GM21381 (cell line): ENCODE results near the gene DIPK1B.
"Not testable (repeated sequence)": the region's sequence is repeated elsewhere in the genome, so short reads cannot be mapped to it uniquely, and the experiment has no call there.

Experiments
- ATAC-seq: cut with Tn5 transposase; IDR thresholded peaks from one replicate; pipeline ENCODE4 v1.9.1; 2021; ENCODE audit warnings: mild to moderate bottlenecking, moderate library complexity; ENCODE audit not compliant: unreplicated experiment

DIPK1B gene

DNA sequence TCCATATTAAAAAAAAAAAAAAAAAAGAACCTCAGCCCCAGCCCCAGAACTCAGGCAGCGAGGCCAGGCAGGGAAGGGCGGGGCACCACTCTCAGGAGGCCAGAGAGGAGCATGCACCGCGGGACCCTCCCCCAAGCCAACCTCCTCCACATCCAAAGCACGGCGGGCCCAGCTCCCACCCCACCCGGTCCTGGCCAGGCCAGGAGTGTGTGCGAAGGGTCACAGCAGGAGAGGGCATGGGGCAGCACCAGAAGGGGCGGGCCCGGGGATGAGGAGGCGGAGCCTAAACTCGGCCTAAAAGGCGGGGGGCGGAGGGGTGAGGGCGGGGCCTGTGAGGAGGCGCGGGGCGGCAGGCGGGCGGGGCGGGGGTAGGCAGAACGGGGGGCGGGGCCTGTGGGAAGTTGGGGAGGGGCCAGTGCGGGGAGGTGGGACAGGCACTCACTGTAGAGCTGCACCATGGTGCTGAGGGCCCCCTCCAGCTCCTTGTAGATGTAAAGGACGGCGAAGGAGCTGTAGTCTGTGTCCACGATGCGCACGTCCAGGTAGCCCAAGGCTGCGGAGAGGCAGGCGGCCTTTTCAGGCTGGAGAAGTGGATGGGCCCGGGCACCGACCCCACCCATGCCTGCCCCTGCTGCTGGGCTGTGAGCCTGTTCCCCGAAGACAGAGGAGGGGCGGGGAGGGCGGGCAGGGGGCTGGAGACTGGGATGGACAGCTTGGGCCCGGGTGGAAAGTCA, 50.7 kb downstream of the DIPK1B start:
- ATAC-seq, result no peak

DNA sequence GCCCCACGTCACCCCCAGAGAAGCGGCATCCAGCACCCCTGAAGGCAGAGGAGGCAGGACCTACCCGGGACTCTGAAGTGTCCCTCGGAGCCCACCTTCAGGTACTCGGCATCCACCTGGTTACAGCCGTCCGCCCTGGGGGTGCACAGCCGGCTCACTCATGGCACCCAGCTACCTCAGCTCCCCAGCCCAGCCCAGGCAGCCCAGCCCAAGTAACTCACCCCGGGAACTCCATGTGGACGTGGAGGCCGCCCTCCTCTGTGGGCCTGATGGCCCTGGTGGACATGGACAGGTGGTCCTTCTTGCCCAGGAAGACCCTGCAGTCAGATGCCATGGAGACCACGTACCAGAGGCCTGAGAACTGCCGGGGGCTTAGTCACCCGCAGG, 51.3 kb downstream of the DIPK1B start:
- no peak for ATAC-seq

DNA sequence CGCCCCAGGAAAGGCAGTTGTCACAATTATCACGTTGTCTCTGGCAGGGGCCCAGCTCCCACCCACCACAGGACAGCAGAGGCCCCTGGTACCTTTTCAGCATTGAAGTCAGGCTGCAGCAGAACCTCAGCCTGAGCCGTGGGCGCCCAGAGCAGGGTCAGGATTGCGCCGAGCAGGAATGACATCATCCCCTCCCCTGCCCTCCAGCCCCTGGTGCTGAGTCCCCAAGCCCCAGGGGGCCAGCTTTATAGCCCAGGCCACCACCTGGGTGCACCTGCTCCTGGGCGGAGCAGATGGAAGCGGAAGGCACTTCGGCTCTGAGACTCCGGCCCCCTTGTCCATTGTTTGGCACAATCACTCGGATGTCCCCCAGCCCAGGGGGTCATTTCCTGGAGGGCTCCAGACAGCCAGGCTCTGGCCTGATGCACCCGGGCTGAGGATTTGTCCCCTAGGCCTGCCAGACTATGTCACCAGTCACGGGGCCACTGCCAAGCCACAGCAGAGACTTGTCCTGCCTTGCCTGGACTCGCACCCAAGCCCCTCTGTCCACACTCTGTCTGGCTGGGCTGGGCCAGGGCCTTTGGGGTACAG, 52.0 kb downstream of the DIPK1B start, which contains the start of gene LCN15:
TSS of gene LCN15 (minus strand) at position 218 of the 591 bp plus-strand sequence. CDS start at position 188, 30 bp downstream.
- no peak for ATAC-seq

DNA sequence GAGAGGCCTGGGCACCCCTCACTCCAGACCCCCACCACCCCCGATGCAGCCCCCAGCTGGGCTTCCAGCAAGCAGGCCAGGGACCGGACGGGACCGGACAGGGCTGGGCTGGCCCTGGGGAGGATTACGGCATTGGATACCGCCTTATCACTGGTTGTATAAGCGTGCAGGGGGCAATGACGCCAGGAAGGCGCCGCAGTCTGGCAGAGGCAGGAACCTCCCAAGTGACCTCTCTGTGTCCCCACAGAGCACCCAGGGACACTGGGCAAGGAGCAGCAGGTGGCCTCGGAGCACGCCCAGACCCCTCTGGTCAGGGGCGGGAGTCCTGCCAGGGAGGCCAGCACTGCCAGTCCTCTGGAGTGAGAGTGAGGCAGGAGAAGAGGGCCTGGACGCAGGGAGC, 52.7 kb downstream of the DIPK1B start:
- no peak for ATAC-seq

DNA sequence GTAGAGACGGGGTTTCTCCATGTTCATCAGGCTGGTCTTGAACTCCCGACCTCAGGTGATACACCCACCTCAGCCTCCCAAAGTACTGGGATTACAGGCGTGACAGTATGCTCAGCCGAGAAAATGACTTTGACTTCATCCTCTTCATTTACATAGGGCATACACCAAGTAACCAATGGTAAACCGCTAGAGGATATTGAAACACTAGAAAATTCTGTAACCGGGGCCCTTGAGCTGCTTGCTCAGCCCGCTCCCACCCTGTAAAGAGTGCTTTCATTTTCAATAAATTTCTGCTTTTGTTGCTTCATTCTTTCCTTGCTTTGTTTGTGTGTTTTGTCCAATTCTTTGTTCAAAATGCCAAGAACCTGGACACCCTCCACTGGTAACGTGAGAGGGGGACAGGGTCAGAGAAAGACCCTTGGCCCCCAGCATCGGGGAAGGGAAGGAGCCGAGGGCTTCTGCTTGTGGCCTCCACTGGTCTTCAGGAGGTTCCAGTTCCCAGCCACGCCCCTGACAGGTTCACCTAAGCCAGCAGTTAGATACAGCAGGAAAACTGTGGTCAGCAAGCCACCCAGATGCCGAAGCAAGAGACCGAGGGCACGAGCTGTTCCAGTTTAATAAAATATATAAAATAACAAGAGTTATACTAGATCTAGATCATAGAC, 53.5 kb downstream of the DIPK1B start:
- ATAC-seq, result not testable (repeated sequence)

DNA sequence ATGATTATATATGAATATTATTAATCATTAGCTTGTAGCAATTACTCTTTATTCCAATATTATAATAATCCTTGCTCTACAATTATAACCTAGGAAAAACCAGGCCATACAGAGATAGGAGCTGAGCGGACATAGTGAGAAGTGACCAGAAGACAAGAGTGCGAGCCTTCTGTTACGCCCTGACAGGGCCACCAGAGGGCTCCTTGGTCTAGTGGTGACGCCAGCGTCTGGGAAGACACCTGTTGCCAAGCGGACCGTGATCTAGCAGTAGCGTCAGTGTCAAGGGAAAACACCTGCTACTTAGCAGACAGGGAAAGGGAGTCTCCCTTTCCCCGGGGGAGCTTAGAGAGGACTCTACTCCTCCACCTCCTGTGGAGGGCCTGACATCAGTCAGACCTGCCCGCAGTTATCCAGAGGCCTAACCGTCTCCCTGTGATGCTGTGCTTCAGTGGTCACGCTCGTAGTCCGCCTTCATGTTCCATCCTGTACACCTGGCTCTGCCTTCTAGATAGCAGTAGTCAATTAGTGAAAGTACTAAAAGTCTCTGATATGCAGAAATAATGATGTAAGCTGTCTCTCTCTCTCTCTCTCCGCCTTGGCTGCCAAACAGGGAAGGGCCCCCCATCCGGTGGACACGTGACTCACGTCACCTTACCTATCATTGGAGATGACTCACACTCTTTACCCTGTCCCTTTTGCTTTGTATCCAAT, 54.2 kb downstream of the DIPK1B start:
- not testable (repeated sequence) for ATAC-seq

DNA sequence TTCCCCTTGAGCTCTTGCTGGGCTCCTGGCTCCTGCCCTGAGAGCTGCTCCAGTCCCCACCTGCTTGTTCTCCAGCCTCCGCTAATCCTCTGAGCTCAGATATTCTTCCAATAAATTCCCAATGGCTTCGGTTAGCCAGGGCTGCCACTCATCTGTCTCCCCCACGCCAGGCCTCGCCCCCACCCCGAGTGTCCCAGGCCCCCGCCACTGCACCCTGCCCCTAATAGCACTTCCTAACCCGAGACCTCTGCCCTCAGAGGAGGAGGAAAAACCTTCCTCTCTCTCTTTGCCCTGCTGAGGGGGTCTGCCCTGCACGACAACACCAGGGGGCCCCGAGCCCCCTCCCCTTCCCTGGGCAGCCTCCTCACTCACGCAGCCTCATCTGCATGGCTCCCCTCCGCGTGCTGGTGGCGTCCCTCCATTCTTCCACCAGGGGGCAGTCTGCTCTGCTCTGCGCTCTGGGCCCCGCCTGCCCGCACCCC, 57.4 kb downstream of the DIPK1B start:
- no peak for ATAC-seq

DNA sequence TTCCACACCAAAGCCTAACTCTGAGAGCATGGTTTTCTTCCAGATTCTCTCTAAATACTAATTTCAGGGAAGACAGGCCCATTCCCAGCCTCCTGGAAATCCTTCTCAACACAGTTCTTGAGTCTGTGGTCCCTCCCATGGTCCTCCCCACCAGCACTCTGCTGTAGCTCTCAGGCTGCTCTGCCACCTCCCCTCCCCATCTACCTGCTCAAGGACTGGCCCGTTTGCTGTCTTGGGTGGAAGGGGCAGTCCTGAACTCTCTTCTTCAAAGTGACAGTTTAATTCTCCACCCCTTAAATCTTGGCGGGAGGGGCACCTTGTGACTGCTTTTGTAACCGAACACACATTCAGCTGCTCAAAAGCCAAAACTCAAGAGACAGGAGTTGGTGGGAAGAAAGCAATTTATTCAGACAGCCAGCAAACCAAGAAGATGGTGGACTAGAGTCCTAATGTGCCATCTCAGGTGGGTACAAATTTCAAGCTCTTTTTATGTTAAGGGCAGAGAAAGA, 59.6 kb downstream of the DIPK1B start:
- ATAC-seq, result no peak

DNA sequence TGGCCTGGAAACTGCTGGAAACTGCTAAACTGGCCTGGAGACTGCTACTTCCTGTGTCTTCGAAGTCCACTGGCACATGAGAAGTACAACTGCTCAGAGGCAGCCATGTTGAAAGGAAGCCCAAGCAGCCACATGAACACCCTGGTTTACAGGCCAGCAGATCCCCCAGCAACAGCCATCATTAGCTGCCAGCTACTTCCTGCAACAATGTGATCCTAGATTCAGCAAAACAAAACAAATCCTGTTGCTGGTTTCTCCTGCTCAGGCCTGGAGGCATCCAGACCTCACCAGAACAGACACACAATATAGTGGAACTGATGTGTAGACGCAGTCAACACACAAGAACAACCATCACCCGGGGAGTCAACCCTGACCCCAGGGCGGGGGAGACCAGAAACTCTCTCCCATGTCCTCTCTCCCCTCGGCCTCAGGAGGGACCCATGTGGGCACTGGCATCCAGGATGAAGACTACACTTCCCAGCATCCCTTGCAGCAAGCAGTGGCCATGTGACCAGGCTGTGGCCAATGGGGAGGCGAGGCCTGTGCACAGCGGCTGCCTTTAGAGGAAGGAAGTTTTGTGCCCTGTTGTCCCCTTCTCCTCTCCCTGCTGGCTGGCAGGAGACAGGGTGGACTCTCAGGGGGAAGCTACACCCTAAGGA, 61.1 kb downstream of the DIPK1B start:
- no peak for ATAC-seq
